Endothelial cell (in vitro differentiated cells): ENCODE results near the gene ARMCX2. TPM values are rescaled to one million over a fixed set of nuclear protein-coding genes. Genes with fewer than 3 reads are reported as not detected.
A peak's percentile ranks its signal among the peaks of the same experiment; 100 is the strongest.

Source experiments
- DNase-seq: peaks from one replicate; pipeline ENCODE4 v3.0.0; 2021; ENCODE audit warnings: low spot score
- H3K27ac Mint-ChIP-seq: one replicate; pipeline ENCODE4 v1.8.0; 2021; ENCODE audit warnings: mixed read lengths, inconsistent platforms; ENCODE audit not compliant: unreplicated experiment
- H3K27me3 Mint-ChIP-seq: one replicate; pipeline ENCODE4 v1.8.0; 2021; ENCODE audit warnings: mild to moderate bottlenecking, moderate library complexity, mixed read lengths, inconsistent platforms; ENCODE audit not compliant: unreplicated experiment
- H3K36me3 Mint-ChIP-seq: one replicate; pipeline ENCODE4 v1.8.0; 2021; ENCODE audit warnings: mild to moderate bottlenecking, low read depth, mixed read lengths, inconsistent platforms; ENCODE audit not compliant: unreplicated experiment
- H3K4me1 Mint-ChIP-seq: one replicate; pipeline ENCODE4 v1.8.0; 2021; ENCODE audit warnings: mild to moderate bottlenecking, mixed read lengths, inconsistent platforms; ENCODE audit not compliant: unreplicated experiment
- H3K4me3 Mint-ChIP-seq: one replicate; pipeline ENCODE4 v1.8.0; 2021; ENCODE audit warnings: mild to moderate bottlenecking, mixed read lengths, inconsistent platforms; ENCODE audit not compliant: unreplicated experiment
- H3K9me3 Mint-ChIP-seq: one replicate; pipeline ENCODE4 v1.8.0; 2021; ENCODE audit warnings: mixed read lengths, inconsistent platforms; ENCODE audit not compliant: unreplicated experiment
- CTCF ChIP-seq: fragments of 200-600 bp; sonication (generic); IDR thresholded peaks from one replicate; pipeline ENCODE4 v1.5.0; 2021; ENCODE audit warnings: antibody characterized with exemption; ENCODE audit not compliant: unreplicated experiment
- total RNA-seq: library from RNA; stranded (reverse); fragmentation: NEBNext Ultra II Directional; extraction: Animal tissue kit (Norgen Biotek cat#: 25700); gene quantifications from one replicate; pipeline ENCODE4 v1.2.1, GENCODE V29; 2021; ENCODE audit not compliant: unreplicated experiment

The ARMCX2 gene
- total RNA-seq, 1 donor from 2014 or later = 147 TPM

GRCh38 chrX:101686574-101686973 is 26.9 kb upstream of the ARMCX2 start:
- H3K9me3 Mint-ChIP-seq = no peaks in the 10 kb centered on the region
- H3K4me3 Mint-ChIP-seq = no peak overlapping the region
- no peaks in the 10 kb centered on the region for H3K36me3 Mint-ChIP-seq
- no peak for DNase-seq
- TF ChIP-seq CTCF = no peak
- H3K27me3 Mint-ChIP-seq = no peaks in the 10 kb centered on the region
- no peak overlapping the region for H3K27ac Mint-ChIP-seq
- peaks cover 47% of the 10 kb centered on the region for H3K4me1 Mint-ChIP-seq

GRCh38 chrX:101685923-101686322 is 26.3 kb upstream of the ARMCX2 start:
- Mint-ChIP-seq H3K27me3 (no peaks in the 10 kb centered on the region), H3K9me3 (no peaks in the 10 kb centered on the region), H3K4me1 (peaks cover 47% of the 10 kb centered on the region), H3K36me3 (no peaks in the 10 kb centered on the region), H3K27ac (peak overlapping the region; percentile 80), H3K4me3 (no peak overlapping the region)
- no peak for TF ChIP-seq CTCF
- no peak for DNase-seq

- H3K36me3 Mint-ChIP-seq = no peaks in the 10 kb centered on the region
- no peaks in the 10 kb centered on the region for H3K9me3 Mint-ChIP-seq
- H3K4me3 Mint-ChIP-seq = no peak overlapping the region
- no peaks in the 10 kb centered on the region for H3K27me3 Mint-ChIP-seq
- DNase-seq = no peak
- no peak for TF ChIP-seq CTCF
- H3K27ac Mint-ChIP-seq = peak overlapping the region; percentile 43
- H3K4me1 Mint-ChIP-seq = peaks cover 26% of the 10 kb centered on the region
Observed at GRCh38 chrX:101682723-101683122, 23.1 kb upstream of the ARMCX2 start.

- H3K27me3 Mint-ChIP-seq = no peaks in the 10 kb centered on the region
- peak overlapping the region; percentile 52 for H3K27ac Mint-ChIP-seq
- TF ChIP-seq CTCF = no peak
- H3K9me3 Mint-ChIP-seq = no peaks in the 10 kb centered on the region
- H3K4me1 Mint-ChIP-seq = peaks cover 15% of the 10 kb centered on the region
- H3K36me3 Mint-ChIP-seq = no peaks in the 10 kb centered on the region
- no peak overlapping the region for H3K4me3 Mint-ChIP-seq
- no peak for DNase-seq
Observed at GRCh38 chrX:101677028-101677427, 17.4 kb upstream of the ARMCX2 start.

- Mint-ChIP-seq H3K4me3 (no peak overlapping the region), H3K27me3 (no peaks in the 10 kb centered on the region), H3K4me1 (peaks cover 15% of the 10 kb centered on the region), H3K27ac (no peak overlapping the region), H3K9me3 (no peaks in the 10 kb centered on the region), H3K36me3 (no peaks in the 10 kb centered on the region)
- no peak for TF ChIP-seq CTCF
- DNase-seq = no peak
Observed at GRCh38 chrX:101676571-101676970, 16.9 kb upstream of the ARMCX2 start.
